Subcutaneous abdominal adipose tissue (tissue), 5 donors: Measurements from ENCODE around the gene OR3A1.
"Not testable (repeated sequence)": the region's sequence is repeated elsewhere in the genome, so short reads cannot be mapped to it uniquely, and the experiment has no call there.

Experiments used
- H3K27ac ChIP-seq: one replicate; pipeline ENCODE4 v1.7.0; 2013; ENCODE audit warnings: low read depth, mild to moderate bottlenecking, inconsistent platforms, low read length, moderate library complexity
- H3K27me3 ChIP-seq, 5 donors: one replicate each; pipeline ENCODE4 v1.7.0; 2013; ENCODE audit warnings: low read length in 5 of 5, inconsistent platforms in 1 of 5; ENCODE audit not compliant: control insufficient read depth in 5 of 5, insufficient read depth in 4 of 5
- H3K36me3 ChIP-seq, 5 donors: one replicate each; pipeline ENCODE4 v1.7.0; 2013; ENCODE audit warnings: low read length in 5 of 5; ENCODE audit not compliant: control insufficient read depth in 5 of 5, insufficient read depth in 5 of 5
- H3K4me1 ChIP-seq, 5 donors: one replicate each; pipeline ENCODE4 v1.7.0; 2013; ENCODE audit warnings: low read length in 5 of 5, mild to moderate bottlenecking in 3 of 5, moderate library complexity in 1 of 5; ENCODE audit not compliant: control insufficient read depth in 5 of 5, insufficient read depth in 5 of 5
- H3K4me3 ChIP-seq, 5 donors: one replicate each; pipeline ENCODE4 v1.7.0; 2013; ENCODE audit warnings: low read length in 5 of 5, low read depth in 1 of 5
- H3K9ac ChIP-seq, 5 donors: one replicate each; pipeline ENCODE4 v1.7.0; 2013; ENCODE audit warnings: low read length in 5 of 5, mild to moderate bottlenecking in 4 of 5, moderate library complexity in 3 of 5
- H3K9me3 ChIP-seq, 5 donors: one replicate each; pipeline ENCODE4 v1.7.0; 2013; ENCODE audit warnings: low read length in 5 of 5; ENCODE audit not compliant: control insufficient read depth in 5 of 5
- donor health status: healthy.
- donor health status: healthy.
- donor health status: healthy.
- donor health status: healthy.
- donor health status: healthy.

Gene OR3A1, protein sequence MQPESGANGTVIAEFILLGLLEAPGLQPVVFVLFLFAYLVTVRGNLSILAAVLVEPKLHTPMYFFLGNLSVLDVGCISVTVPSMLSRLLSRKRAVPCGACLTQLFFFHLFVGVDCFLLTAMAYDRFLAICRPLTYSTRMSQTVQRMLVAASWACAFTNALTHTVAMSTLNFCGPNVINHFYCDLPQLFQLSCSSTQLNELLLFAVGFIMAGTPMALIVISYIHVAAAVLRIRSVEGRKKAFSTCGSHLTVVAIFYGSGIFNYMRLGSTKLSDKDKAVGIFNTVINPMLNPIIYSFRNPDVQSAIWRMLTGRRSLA

GRCh38 chr17:3298260-3298659 is at the start of gene OR3A1:
Gene OR3A1 (minus strand): TSS chr17:3298360. CDS start chr17:3292582, 5,778 bp downstream.
- Histone ChIP-seq H3K9me3 (peaks cover 0 to 3% (median 0%) of the 10 kb centered on the region in 5 donors), H3K4me3 (no peak within 1 kb of the TSS), H3K27me3 (no peaks in the 10 kb centered on the region), H3K4me1 (no peaks in the 10 kb centered on the region), H3K27ac (no peak within 1 kb of the TSS), H3K36me3 (no peaks in the 10 kb centered on the region), H3K9ac (no peak within 1 kb of the TSS)

DNA sequence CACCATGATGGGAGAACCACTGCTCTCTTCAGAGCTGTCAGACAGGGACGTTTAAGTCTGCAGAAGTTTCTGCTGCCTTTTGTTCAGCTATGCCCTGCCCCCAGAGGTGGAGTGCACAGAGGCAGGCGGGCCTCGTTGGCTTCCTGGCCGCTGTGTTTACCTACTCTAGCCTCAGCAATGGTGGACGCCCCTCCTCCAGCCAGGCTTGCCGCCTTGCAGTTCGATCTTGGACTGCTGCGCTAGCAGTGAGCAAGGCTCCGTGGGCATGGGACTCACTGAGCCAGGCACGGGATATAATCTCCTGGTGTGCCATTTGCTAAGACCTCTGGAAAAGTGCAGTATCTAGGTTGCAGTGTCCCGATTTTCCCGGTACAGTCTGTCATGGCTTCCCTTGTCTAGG is 44.6 kb upstream of the OR3A1 start:
- not testable (repeated sequence) for H3K27me3 ChIP-seq, H3K4me3 ChIP-seq, H3K4me1 ChIP-seq, H3K36me3 ChIP-seq, H3K27ac ChIP-seq, H3K9ac ChIP-seq
- peaks cover 0 to 13% (median 8%) of the 10 kb centered on the region in 5 donors for H3K9me3 ChIP-seq

DNA sequence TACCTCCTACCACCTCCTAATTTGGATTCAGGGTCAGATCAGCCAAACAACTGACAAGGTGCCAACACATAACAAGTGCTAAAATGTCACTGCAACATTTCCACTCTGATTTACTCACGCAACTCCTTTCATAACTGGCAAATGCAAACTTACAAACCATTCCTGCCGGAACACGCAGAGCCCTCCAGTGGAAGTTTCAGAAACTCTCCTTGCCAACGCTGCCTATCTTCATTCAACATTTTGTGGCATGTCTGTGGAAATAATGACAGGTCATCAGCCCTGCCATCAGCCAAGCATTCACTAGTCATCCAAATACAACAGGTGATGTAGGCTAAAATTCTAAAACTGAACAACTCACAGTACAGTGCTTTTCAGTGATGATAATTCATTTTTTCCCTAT is 37.7 kb upstream of the OR3A1 start:
- Histone ChIP-seq H3K9me3 (peaks cover 0 to 3% (median 0%) of the 10 kb centered on the region in 5 donors), H3K36me3 (no peaks in the 10 kb centered on the region), H3K4me1 (no peaks in the 10 kb centered on the region), H3K9ac (no peak overlapping the region), H3K4me3 (no peak overlapping the region), H3K27me3 (no peaks in the 10 kb centered on the region), H3K27ac (no peak overlapping the region)

GRCh38 chr17:3318336-3318735 is 20.2 kb upstream of the OR3A1 start:
- Histone ChIP-seq H3K9me3 (no peaks in the 10 kb centered on the region), H3K27me3 (no peaks in the 10 kb centered on the region), H3K27ac (no peak overlapping the region), H3K9ac (no peak overlapping the region), H3K4me3 (no peak overlapping the region), H3K4me1 (no peaks in the 10 kb centered on the region), H3K36me3 (no peaks in the 10 kb centered on the region)

- Histone ChIP-seq H3K4me3 (no peak overlapping the region), H3K9me3 (no peaks in the 10 kb centered on the region), H3K9ac (no peak overlapping the region), H3K27ac (no peak overlapping the region), H3K27me3 (peaks cover 0 to 3% (median 0%) of the 10 kb centered on the region in 5 donors), H3K4me1 (no peaks in the 10 kb centered on the region), H3K36me3 (no peaks in the 10 kb centered on the region)
These were observed 18.7 kb upstream of the OR3A1 start for GRCh38 chr17:3316836-3317235.

- Histone ChIP-seq H3K9me3 (no peaks in the 10 kb centered on the region), H3K9ac (no peak overlapping the region), H3K4me3 (no peak overlapping the region), H3K27me3 (peaks cover 0 to 6% (median 0%) of the 10 kb centered on the region in 5 donors), H3K27ac (no peak overlapping the region), H3K4me1 (no peaks in the 10 kb centered on the region), H3K36me3 (no peaks in the 10 kb centered on the region)
These were observed 10.4 kb upstream of the OR3A1 start for GRCh38 chr17:3308603-3309002.

DNA sequence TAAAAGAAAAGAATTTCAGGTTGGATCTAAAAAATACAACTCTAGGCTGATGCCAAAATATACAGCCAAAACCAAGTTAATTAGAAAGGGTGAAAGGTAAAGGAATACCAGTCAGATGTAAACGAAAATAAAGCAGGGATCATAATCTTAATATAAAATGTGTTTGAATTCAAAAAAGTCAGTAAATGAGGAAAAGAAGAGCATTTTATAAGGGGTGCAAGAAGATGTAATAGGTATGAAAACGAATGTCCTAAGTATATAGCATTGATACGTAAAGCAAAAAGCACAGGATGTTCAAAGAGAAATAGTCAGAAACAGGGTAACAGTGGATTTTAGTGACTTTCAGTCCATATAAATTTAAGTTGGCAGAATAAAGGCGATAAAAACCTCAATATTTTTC is 2.5 kb downstream of the OR3A1 start:
- Histone ChIP-seq H3K9me3 (no peaks in the 10 kb centered on the region), H3K36me3 (no peaks in the 10 kb centered on the region), H3K9ac (no peak overlapping the region), H3K4me1 (no peaks in the 10 kb centered on the region), H3K27me3 (peaks cover 0 to 2% (median 0%) of the 10 kb centered on the region in 5 donors), H3K27ac (no peak overlapping the region), H3K4me3 (no peak overlapping the region)

GRCh38 chr17:3293548-3293947 is 4.6 kb downstream of the OR3A1 start:
- not testable (repeated sequence) for H3K36me3 ChIP-seq, H3K9me3 ChIP-seq, H3K4me3 ChIP-seq, H3K27ac ChIP-seq, H3K9ac ChIP-seq, H3K4me1 ChIP-seq, H3K27me3 ChIP-seq

DNA sequence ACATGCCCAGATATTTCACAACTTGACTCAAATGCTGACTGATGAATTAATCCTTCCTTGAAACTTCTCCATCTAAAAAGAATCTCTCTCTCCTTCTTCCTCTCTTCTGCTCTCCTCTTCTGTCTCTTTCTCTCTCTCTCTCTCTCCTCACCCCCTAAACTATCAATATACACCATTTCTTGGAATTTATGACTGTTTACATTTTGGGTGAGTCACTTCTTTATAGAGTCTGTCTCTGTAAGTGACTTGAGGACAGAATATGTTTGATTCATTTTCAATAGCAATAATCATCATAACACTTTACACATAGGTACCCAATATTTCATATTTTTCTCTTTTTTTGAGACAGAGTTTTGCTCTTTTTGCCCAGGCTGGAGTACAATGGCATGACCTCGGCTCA is 15.3 kb downstream of the OR3A1 start:
- no peak overlapping the region for H3K4me3 ChIP-seq
- H3K27ac ChIP-seq, result no peak overlapping the region
- H3K4me1 ChIP-seq, result no peaks in the 10 kb centered on the region
- no peaks in the 10 kb centered on the region for H3K9me3 ChIP-seq
- no peaks in the 10 kb centered on the region for H3K27me3 ChIP-seq
- H3K36me3 ChIP-seq, result no peaks in the 10 kb centered on the region
- H3K9ac ChIP-seq, result no peak overlapping the region

DNA sequence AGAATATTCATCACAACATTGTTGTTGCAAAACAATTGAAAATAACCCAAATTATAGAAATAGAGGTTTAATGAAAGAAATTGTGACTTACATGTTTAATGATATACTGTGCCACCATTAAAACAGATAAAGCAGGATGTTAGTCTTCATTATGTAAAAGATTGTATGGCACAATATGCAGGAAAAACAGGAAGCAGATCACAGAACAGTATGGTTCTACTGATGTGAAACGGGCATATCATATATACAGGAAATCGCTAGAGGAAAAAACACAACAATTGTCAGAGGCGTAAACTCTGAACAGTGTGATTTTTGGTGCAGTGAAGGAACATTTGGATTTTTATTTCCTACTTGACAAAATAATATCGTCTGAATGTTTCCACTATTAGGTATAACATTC is 22.0 kb downstream of the OR3A1 start:
- Histone ChIP-seq H3K4me1 (no peaks in the 10 kb centered on the region), H3K36me3 (no peaks in the 10 kb centered on the region), H3K9me3 (peaks cover 0 to 10% (median 6%) of the 10 kb centered on the region in 5 donors), H3K4me3 (no peak overlapping the region), H3K9ac (no peak overlapping the region), H3K27ac (no peak overlapping the region), H3K27me3 (no peaks in the 10 kb centered on the region)
